HAP-1 (cell line): Measurements from ENCODE around the gene GFRA1.

Experiments used
- DNase-seq, 2 experiments: peaks; one replicate each; pipeline ENCODE4 v3.0.0-alpha.2; 2016 to 2020; ENCODE audit warnings: low spot score in 2 of 2
- H3K27me3 ChIP-seq: fragments of 250-450 bp; sonication (Bioruptor Pico); 2 replicates; pipeline ENCODE4 v1.5.1; 2020; ENCODE audit warnings: low read depth, mild to moderate bottlenecking, moderate library complexity
- H3K36me3 ChIP-seq: fragments of 250-450 bp; sonication (Bioruptor Pico); replicated peaks from 2 replicates; pipeline ENCODE4 v1.5.1; 2020; ENCODE audit warnings: mild to moderate bottlenecking
- H3K4me1 ChIP-seq: fragments of 250-450 bp; sonication (Bioruptor Pico); 2 replicates; pipeline ENCODE4 v1.5.1; 2020; ENCODE audit warnings: mild to moderate bottlenecking
- H3K4me3 ChIP-seq: fragments of 250-450 bp; sonication (Bioruptor Pico); 2 replicates; pipeline ENCODE4 v1.5.1; 2020; ENCODE audit warnings: mild to moderate bottlenecking, moderate library complexity
- H3K9me3 ChIP-seq: fragments of 250-450 bp; sonication (Bioruptor Pico); 2 replicates; pipeline ENCODE4 v1.5.1; 2020; ENCODE audit warnings: mild to moderate bottlenecking, moderate library complexity
- in situ Hi-C: fragments of 300-500 bp; cut with MboI; formaldehyde crosslinking; loops from 3 replicates; pipeline ENCODE4 v1.14.3; 2020; ENCODE audit warnings: low sequenced_read_pairs, inconsistent platforms, mixed read lengths

GFRA1 gene

DNA sequence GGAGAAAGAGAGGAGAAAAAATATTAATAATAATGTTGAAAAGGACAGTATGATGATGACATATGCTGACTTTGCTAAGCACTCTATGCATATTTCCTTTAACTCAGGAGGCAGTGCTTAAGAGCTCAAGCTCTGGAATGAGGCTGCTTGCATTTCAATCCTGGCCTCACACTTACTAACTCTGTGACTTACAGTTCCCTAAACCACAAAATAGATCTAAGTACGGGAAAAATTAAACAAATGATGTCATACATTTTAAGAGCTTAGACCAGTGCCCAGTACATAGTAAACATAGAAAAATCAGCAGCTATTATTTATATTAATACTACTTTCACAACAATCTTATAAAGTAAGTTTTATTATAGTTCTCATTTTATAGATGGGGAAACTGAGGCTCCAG is 61.3 kb downstream of the GFRA1 start:
- DNase-seq: no peak
- in situ Hi-C loops: no loop called here
- peaks cover 5% of the 10 kb centered on the region; the same call in 1 of the 2 replicates for H3K27me3 ChIP-seq
- H3K9me3 ChIP-seq: no peaks in the 10 kb centered on the region
- H3K4me1 ChIP-seq: no peaks in the 10 kb centered on the region
- H3K4me3 ChIP-seq: no peak overlapping the region
- no peaks in the 10 kb centered on the region for H3K36me3 ChIP-seq

- H3K27me3 ChIP-seq: peaks cover 5% of the 10 kb centered on the region
- in situ Hi-C loops: no loop called here
- DNase-seq: no peak
Observed at GRCh38 chr10:116210588-116211346, 62.2 kb downstream of the GFRA1 start.

DNA sequence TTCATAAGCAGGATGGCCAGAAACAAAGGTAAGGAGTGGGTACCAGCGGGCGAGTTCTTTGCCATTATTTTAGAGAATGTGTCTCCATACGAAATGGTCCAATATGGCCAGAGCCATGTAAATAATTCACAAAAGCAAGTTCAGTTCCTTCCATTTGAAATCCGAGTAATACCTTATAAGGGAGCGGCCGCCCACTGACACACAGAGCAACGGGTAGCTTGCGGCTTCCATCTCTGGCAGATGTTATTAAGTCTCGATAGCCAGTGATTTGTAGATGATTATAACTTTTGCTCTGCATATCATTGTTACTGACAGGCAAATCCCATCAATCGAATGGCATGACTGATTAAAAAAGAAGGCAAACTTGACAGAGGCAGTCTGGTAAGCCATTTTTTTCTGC is 63.2 kb downstream of the GFRA1 start:
- in situ Hi-C loops: no loop called here
- Histone ChIP-seq H3K4me3 (no peak overlapping the region), H3K27me3 (peaks cover 4% of the 10 kb centered on the region), H3K4me1 (no peaks in the 10 kb centered on the region), H3K9me3 (no peaks in the 10 kb centered on the region), H3K36me3 (no peaks in the 10 kb centered on the region)
- DNase-seq: no peak

More at GRCh38 chr10:116210588-116211346, 62.2 kb downstream of the GFRA1 start:
- no peaks in the 10 kb centered on the region for H3K36me3 ChIP-seq
- no peak overlapping the region for H3K4me3 ChIP-seq
- no peaks in the 10 kb centered on the region for H3K9me3 ChIP-seq
- H3K4me1 ChIP-seq: no peaks in the 10 kb centered on the region

GRCh38 chr10:116208956-116209567 is 63.9 kb downstream of the GFRA1 start:
- DNase-seq: no peak
- Histone ChIP-seq H3K9me3 (no peaks in the 10 kb centered on the region), H3K4me1 (no peaks in the 10 kb centered on the region), H3K4me3 (no peak overlapping the region), H3K27me3 (peaks cover 2% of the 10 kb centered on the region), H3K36me3 (no peaks in the 10 kb centered on the region)
- in situ Hi-C loops: no loop called here

DNA sequence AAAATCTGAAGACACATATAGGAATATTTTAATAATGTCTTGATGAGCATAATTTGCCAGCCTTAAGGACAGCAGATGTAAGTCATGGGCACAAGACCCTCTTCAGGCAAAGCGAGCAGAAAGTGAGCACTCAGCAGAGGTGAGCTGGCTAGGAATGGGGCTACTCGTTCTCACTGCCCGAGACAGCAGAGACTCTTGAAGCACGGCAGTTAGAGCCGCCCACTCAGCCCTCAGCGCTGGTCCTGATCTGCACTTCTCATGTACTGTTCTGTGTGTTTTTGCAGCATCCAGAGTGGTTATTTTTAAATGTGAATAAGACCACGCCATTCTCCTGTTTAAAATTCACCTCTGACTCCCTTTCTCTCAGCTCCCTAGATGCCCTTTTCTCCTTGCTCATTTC is 65.3 kb downstream of the GFRA1 start:
- Histone ChIP-seq H3K9me3 (no peaks in the 10 kb centered on the region), H3K4me3 (no peak overlapping the region), H3K27me3 (peaks cover 2% of the 10 kb centered on the region), H3K36me3 (no peaks in the 10 kb centered on the region), H3K4me1 (no peaks in the 10 kb centered on the region)
- no peak for DNase-seq
- in situ Hi-C loops: no loop called here

DNA sequence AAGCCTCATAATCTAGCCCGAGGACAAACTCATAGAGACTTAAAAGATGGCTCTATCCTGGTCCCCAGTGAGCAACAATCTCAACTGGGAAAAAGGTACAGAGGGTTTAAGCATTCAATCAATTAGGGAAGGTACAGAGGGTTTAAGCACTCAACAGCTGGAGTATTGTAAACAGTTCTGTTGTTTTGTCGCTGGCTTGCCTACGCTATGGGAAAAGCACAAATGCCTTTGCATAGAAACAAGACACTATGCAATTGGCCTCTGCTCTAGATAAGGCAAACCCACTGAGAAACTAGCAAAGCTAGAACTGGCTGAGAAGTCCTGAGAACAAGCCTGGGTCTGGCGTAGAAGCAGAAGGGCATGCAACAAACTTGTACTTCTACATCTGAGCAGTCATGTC is 69.3 kb downstream of the GFRA1 start:
- H3K4me1 ChIP-seq: no peaks in the 10 kb centered on the region
- H3K9me3 ChIP-seq: no peaks in the 10 kb centered on the region
- no peak for DNase-seq
- peaks cover 5% of the 10 kb centered on the region for H3K27me3 ChIP-seq
- in situ Hi-C loops: no loop called here
- no peak overlapping the region for H3K4me3 ChIP-seq
- no peaks in the 10 kb centered on the region for H3K36me3 ChIP-seq

DNA sequence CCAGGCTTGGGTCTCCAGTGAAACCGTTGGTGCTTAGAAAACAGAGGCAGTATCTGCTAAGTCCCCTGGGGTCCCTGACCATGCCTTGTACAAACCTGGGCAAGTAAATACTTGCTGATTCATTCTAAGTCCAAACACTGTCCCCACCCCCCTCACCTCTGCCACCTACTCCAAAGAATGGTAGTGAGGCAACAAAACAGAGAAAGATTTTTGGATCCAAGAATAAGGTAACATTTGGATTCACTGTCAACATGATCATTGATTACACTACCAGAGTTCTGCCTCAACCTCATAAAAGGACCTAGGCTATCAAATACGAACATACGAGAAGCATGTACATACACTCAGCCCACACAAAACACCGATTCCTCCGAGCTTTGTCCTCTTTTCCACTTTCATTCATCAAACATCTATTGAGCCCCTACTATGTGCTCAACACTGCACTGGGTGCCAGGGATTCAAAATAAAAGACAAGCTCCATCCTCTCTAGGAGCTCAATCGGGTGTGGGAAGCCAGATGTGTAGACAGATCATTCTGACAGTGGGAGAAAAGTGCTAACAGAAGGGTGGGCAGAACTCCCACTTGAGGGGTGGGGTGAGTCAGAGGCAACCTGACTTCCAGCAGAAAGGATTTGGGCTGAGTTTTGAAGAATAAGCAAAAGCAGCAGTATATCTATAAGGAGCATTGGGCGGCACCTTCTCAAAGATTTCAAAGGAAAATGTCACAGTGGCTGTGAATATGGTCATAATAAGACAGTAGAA is 71.2 kb downstream of the GFRA1 start:
- H3K4me1 ChIP-seq: no peaks in the 10 kb centered on the region
- H3K4me3 ChIP-seq: no peak overlapping the region
- H3K9me3 ChIP-seq: no peaks in the 10 kb centered on the region
- no peaks in the 10 kb centered on the region for H3K36me3 ChIP-seq
- H3K27me3 ChIP-seq: peaks cover 3% of the 10 kb centered on the region
- no peak for DNase-seq
- in situ Hi-C loops: no loop called here

DNA sequence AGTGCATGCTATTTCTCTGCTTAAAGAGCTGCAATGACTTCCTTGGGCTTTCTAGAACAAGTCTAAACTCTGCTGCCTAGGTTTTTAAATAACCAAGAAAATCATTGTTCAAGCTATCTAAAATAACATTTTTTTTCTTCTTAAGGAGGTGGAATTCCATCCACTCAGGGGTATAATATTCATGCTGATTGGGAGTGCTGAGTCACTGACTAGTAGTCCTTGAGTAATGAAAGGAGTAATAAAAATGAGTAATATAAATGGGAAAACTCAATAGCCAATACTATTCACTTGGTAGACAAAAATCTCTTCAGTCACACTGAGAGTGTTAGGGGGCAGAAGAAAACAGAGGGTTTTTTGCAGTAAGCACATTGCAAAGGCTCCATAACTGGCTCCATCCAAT is 72.0 kb downstream of the GFRA1 start:
- Histone ChIP-seq H3K36me3 (no peaks in the 10 kb centered on the region), H3K4me1 (no peaks in the 10 kb centered on the region), H3K9me3 (no peaks in the 10 kb centered on the region), H3K4me3 (no peak overlapping the region), H3K27me3 (peaks cover 3% of the 10 kb centered on the region)
- no peak for DNase-seq
- in situ Hi-C loops: no loop called here

GRCh38 chr10:116198676-116199035 is 74.3 kb downstream of the GFRA1 start:
- Histone ChIP-seq H3K9me3 (no peaks in the 10 kb centered on the region), H3K4me1 (no peaks in the 10 kb centered on the region), H3K36me3 (no peaks in the 10 kb centered on the region), H3K4me3 (no peak overlapping the region), H3K27me3 (peaks cover 3% of the 10 kb centered on the region; the same call in 1 of the 2 replicates)
- no peak for DNase-seq
- in situ Hi-C loops: no loop called here

DNA sequence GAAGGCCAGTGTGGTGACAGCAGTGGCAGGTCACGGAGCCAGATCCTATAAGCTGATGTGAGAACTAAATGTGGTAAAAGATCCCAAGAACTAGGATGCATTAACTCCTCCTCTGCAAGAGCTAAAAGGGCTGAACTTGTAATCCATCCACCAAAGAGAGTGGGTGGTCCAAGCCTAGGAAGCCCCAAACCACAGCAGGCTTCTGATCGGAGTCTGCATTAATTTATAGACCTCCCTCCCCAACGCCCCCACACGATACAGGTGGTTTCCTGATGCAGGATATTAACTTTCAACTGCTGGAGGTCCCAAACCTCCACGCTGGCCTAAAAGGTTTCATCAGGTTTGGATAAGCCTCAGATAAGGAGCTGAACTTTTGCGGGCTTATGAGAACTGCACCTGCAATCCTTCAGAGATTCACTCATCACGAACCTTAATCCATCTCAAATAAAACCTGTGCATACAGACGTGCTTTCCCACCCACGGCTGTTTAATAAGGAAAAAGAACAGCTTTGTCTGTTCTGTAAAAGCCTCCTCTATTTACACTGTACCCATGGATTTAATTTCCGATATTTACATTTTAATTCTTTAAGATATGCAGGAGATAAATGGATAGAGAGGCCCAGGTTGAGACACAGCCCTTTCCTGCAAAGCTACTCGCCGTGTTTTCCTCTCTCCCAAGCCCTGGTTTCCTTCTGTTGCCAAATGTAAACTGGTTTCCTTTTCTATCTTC is 74.9 kb downstream of the GFRA1 start:
- no peak for DNase-seq
- Histone ChIP-seq H3K4me1 (no peaks in the 10 kb centered on the region), H3K27me3 (peaks cover 3% of the 10 kb centered on the region; the same call in 1 of the 2 replicates), H3K4me3 (no peak overlapping the region), H3K9me3 (no peaks in the 10 kb centered on the region), H3K36me3 (no peaks in the 10 kb centered on the region)
- in situ Hi-C loops: no loop called here

DNA sequence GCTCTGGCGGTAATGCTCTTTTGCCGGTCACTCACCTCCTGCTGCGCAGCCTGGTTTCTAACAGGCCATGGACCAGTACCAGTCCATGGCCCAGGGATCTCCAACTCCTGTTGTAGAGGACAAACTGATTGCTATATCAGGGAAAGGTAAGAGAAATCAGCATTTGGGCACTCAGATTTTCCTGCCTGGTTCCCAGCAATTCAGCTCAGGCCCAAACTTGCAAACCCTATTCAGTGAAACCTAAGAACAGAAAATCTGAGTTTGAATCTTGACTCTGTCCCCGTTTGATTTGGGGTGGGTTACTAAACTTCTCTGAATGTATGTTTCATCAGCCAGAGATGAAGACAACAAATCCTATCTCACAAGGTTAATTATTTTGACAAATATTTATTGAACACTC is 77.4 kb downstream of the GFRA1 start:
- DNase-seq: no peak
- peaks cover 6% of the 10 kb centered on the region for H3K27me3 ChIP-seq
- H3K4me3 ChIP-seq: no peak overlapping the region
- no peaks in the 10 kb centered on the region for H3K4me1 ChIP-seq
- no peaks in the 10 kb centered on the region for H3K36me3 ChIP-seq
- no peaks in the 10 kb centered on the region for H3K9me3 ChIP-seq
- in situ Hi-C loops: no loop called here

DNA sequence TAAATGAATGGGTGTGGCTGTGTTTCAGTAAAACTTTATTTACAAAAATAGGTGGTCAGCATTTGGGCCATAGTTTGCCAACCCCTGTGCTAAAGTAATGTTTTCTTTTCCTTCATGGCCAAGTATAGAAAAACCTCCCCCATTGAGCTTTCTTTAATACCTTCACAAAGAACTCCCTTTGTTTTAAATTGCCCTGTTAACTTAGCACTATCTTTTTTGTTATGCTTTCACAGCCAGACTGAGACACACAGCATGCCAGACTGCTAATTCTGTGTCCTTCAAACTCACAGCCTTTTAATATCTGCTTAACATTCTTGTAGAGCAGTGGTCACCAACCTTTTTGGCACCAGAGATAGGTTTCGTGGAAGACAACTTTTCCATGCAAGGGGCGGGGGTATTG is 78.0 kb downstream of the GFRA1 start:
- Histone ChIP-seq H3K27me3 (peaks cover 6% of the 10 kb centered on the region), H3K9me3 (no peaks in the 10 kb centered on the region), H3K36me3 (no peaks in the 10 kb centered on the region), H3K4me3 (no peak overlapping the region), H3K4me1 (no peaks in the 10 kb centered on the region)
- DNase-seq: no peak
- in situ Hi-C loops: no loop called here

DNA sequence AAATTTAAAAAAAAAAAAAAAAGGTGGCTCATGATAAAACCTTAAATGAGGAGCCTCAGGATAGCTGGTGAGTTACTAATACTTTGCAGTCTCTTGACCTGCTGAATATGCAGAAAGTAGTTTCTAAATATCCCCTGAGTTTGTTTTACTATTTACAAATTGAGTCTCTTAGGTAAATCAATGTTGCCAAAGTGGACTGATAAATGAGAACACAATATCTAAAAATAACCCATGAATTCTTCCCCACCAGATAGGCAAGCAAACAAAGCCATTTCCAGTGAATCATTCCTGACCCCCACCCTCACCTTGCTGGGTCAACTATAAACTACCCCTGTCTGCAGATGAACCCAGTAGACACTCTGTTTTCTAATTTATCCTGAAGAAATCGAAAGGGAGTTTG is 78.9 kb downstream of the GFRA1 start:
- in situ Hi-C loops: no loop called here
- Histone ChIP-seq H3K36me3 (no peaks in the 10 kb centered on the region), H3K27me3 (peaks cover 3% of the 10 kb centered on the region; the same call in 1 of the 2 replicates), H3K9me3 (no peaks in the 10 kb centered on the region), H3K4me3 (no peak overlapping the region), H3K4me1 (no peaks in the 10 kb centered on the region)
- DNase-seq: no peak
